Dermis microvascular lymphatic vessel endothelial cell (primary cell): ENCODE data around the gene NFE2L1. TPM values are rescaled to one million over a fixed set of nuclear protein-coding genes. Genes with fewer than 3 reads are reported as not detected.
"Not testable (repeated sequence)": the region's sequence is repeated elsewhere in the genome, so short reads cannot be mapped to it uniquely, and the experiment has no call there.

Experiments
- DNase-seq, 2 donors: peaks; one replicate each; pipeline versions ENCODE4 v3.0.0 to v3.0.0-alpha.2; 2010; ENCODE audit warnings: low read depth in 2 of 2
- total RNA-seq: library from RNA; depleted of rRNA; stranded (reverse); fragments of >200 nt; gene quantifications from 2 replicates; pipeline ENCODE4 v1.2.1, GENCODE V29; 2014

Gene NFE2L1
- total RNA-seq, 1 donor from 2014 or later = 69.3 TPM

DNA sequence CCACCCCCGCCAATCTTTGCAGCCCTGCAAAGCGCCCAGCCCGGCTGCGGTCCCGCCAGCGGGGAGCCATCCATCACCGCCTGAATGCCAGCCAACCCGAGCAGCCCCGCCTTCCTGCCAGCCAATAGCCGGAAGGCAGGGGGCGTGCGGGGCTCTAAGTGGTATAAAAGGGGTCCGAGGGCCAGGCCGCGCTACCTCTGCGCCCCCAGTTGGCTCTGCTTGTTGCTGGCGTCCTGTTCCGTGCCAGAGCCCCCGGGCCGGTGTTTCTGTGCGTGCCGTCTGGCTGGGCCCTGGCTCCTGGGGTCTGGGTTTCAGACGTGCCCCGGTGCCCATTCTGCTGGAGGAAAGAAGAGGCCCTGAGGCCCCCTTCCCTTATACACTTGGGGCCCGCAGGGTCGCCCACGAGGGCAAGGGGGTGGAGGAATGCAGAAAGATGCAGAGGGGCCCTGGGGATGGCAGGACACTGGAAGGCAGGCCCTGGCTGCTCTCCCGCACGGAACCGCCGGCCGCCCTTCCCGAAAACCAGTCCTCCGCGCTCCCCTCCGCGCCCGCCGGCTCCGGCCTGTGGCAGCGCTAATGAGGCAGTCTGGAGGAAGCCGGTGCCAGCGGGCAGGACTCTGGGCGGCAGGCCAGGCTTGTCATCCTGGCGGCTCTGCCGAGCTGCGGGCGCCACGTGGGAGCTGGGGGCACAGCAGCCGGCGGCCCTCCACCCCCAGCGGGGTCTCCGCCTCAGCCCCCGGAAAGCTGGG, 24.6 kb upstream of the NFE2L1 start:
- peak in 1 of 2 donors; percentile 66 for DNase-seq

- peak in 1 of 2 donors; percentile 23 for DNase-seq
These were observed 23.8 kb upstream of the NFE2L1 start for GRCh38 chr17:48024149-48025039.

- peak; percentile 93 to 97 for DNase-seq
These were observed 22.9 kb upstream of the NFE2L1 start for GRCh38 chr17:48025040-48025903.

DNA sequence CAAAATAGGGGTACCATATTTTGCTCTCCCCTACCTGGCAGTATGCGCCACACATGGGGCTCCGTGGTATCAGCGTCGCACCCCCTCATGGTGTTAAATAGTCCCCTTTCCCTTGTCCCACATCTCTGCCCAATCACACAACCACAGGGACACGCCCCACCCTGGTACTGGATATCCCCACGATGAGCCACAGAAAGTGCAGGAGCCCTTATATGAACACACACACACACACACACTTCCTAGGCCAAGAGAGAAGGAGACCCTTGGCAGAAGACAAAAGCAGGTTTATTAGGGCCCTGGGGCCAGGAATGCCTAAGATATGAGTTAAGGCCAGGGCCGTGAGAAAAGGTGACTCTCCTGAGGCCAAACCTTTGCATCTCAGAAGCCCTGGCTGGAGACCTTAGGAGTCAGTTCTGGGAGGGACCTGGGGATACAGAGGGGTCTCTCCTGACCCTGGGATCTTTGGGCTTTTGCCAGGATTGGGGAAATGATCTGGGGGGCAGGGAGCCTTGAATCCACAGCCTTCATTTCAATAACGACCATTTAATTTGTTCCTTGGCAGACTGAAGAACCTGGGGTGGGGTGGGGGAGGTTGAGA, 22.2 kb upstream of the NFE2L1 start:
- DNase-seq = no peak

GRCh38 chr17:48026502-48027321, 21.4 kb upstream of the NFE2L1 start:
- peak; percentile 70 to 84 for DNase-seq

DNA sequence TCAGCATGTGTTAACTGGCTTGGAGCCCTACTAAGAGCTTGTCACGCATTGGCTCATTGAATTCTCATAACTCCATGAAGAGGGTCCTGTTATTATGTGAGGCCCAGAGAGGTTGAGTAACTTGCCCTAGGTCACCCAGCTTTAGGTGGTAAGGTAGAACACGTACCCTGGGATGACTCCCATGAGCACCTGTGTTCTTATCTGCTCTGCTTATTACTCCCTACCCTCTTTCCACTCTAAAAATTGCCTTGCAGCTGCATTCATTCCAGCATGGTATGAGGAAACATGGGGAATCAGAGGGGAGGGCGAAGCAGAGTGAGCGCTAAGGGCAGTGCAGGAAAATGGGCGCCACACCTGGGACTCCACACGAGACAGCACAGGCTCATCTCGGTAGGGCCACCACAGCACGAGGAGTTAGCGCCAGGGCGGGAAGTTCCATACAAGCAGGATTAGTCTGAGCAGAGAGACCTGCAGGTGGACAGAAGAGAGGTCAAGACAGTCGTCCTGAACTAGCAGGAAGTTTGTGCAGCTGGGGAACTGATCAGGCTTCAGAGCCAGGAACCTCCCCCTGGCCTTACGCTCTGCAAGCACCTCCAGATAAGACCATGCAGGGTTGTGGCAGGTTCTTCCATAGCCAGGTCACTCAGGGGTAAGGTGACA, 20.7 kb upstream of the NFE2L1 start:
- no peak for DNase-seq

DNA sequence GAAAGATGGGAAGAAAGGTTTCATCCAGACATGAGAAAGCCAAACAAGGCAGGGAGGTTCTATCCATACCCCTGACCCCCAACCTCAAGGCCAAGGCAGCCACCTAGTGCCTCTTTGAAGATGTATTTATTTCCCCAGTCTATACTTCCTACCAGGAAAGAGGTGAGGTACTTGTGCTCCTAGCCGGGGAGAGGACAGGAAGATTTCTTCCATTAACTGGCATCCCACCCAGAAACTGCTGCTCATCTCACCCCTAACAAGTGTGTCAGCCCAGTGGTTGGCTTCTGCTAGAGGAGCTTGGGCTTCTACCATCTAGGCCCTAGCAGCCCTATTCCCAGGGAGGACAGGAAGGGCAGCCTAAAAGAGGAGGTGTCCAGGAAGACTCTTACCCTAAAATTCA, 19.4 kb upstream of the NFE2L1 start:
- no peak for DNase-seq

DNA sequence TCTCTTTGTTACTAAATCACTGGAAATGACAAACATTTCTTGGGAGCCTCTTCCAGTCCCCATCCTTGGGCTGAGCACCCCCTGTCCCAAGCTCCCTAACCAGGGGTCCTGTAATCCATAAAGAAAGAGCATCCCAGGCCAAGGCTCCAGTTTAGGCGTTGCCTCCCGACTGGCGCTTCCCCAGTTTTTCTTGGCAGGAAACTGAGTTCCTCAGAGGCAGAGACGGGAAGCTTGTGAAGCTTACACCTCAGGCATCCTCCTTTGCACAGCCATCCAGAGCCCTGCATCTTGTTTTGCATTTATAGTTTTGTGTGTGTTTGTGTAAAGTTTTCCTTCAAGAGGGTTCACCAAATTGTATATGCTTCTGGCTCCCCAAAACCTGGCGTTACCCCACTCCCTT, 17.6 kb upstream of the NFE2L1 start:
- DNase-seq = no peak

GRCh38 chr17:48031966-48032365, 16.2 kb upstream of the NFE2L1 start:
- no peak for DNase-seq

- DNase-seq = not testable (repeated sequence)
These were observed 13.4 kb upstream of the NFE2L1 start for GRCh38 chr17:48034734-48035133.

- no peak for DNase-seq
These were observed 11.5 kb upstream of the NFE2L1 start for GRCh38 chr17:48036693-48037035.

DNA sequence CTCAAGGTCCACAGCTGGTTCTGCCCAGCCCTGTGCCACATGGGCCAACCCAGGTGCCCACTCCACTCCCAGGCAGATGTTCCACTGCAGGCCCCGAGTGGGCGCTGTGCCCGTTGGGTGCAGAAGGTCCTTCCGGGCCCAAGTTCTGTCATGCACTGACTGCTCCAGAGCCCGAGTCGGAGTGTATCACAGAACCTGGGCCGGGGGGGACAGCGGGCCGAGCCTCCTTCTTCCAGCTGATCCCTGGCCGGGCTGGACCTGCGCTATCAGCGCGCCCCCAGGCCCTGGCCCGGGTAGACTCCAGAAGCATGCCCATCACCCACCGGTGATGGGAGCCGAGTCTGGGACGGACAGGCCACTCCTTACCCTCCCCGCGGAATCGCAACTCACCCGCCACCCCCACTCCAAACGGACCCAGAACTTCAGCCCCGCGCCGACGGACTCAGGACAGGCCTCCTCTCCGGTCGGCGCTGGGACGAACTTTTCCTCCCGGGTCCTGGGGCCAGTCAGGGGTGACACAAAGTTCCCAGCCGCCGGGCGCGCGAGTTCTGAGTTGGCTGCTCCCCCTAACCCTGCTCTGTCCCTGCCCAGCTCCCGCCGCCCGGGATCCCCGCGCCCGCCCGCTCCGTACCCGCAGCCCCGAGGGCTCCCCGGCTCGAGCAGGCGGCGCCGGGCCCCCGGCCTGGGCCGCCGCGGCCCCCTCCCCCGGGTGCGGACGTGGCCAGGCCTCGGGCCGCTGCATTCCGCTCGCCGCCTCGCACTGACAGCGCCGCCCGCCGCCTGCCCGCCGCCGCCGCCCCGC, 10.9 kb upstream of the NFE2L1 start, which contains the start of gene COPZ2:
COPZ2 (minus strand) TSS at position 762 of the 802 bp plus-strand sequence; CDS start at position 742, 20 bp downstream.
- DNase-seq = peak in 1 of 2 donors; percentile 71

DNA sequence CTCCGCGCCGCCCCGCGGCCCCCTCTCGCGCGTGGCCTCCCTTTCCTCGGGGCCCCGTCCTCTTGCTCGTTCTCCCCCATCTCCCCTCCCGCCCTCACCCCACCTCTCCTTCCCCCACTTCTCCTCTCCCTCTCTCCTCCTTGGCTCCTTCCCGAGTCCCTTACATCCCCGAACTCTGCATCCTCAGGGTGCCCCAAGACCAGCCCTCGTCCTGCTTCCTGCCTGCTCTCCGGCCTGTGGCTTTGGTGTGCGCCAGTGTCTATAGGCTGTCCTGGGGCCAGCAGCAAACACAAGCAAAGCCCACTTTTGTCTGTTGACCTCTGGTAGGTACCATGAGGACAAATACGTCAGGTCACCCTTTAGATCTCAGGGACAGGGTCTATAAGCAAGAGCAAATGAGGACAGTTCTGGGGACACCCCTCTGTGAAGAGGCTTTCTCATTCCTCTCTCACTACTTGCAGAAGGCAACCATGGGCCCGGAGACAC, 10.3 kb upstream of the NFE2L1 start:
- DNase-seq = no peak

DNA sequence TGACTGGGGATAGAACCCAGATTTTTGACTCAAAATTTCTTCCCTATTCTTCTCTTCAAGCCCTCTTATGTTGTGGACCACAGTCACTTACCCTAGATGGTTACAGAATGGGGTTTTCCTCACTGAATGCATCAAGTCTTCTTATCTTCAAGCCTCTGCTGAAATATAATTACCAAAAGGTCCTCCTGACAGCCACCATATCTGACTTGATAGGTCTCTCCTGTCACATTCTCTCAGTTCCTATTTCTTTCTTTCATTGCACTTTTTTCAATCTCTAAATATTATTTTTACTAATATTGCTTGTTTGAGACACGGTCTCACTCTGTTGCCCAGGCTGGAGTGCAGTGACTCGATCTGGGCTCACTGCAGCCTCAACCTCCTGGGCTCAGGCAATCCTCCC, 9.5 kb upstream of the NFE2L1 start:
- DNase-seq = no peak

GRCh38 chr17:48043176-48043575, 5.0 kb upstream of the NFE2L1 start:
- no peak for DNase-seq

DNA sequence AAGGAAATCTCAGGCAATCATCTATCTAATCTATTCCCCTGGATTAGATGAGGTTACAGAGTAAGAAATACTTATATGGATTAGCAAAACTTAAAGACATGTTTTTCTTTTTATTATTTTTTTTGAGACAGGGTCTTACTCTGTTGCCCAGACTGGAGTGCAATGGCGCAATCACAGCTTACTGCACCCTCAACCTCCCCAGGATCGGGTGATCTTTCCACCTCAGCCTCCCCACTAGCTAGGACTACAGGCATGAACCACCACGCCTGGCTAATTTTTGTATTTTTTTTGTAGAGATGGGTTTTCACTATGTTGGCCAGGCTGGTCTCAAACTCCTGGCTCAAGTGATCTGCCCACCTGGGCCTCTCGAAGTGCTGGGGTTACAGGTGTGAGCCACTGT, 3.3 kb upstream of the NFE2L1 start:
- DNase-seq = no peak

- DNase-seq = no peak
These were observed 2.7 kb upstream of the NFE2L1 start for GRCh38 chr17:48045316-48046001.

GRCh38 chr17:48046296-48046695, 1.9 kb upstream of the NFE2L1 start:
- DNase-seq = no peak
